GM19023 (cell line): Measurements from ENCODE around the gene DPEP3.

Experiments
- ATAC-seq: cut with Tn5 transposase; IDR thresholded peaks from one replicate; pipeline ENCODE4 v1.9.1; 2021; ENCODE audit warnings: mild to moderate bottlenecking, moderate library complexity; ENCODE audit not compliant: unreplicated experiment

Gene DPEP3

GRCh38 chr16:67967958-67968399 lies 12.3 kb downstream of the DPEP3 start:
- peak; percentile 25 for ATAC-seq

- ATAC-seq: no peak
Measured at GRCh38 chr16:67967183-67967957, 12.9 kb downstream of the DPEP3 start.

GRCh38 chr16:67966549-67967182 lies 13.6 kb downstream of the DPEP3 start:
- no peak for ATAC-seq

- no peak for ATAC-seq
Measured at GRCh38 chr16:67965668-67966548, 14.4 kb downstream of the DPEP3 start.

- no peak for ATAC-seq
Measured at GRCh38 chr16:67964477-67965131, 15.7 kb downstream of the DPEP3 start.

GRCh38 chr16:67963662-67964321 lies 16.5 kb downstream of the DPEP3 start:
- no peak for ATAC-seq

GRCh38 chr16:67963292-67963661 lies 17.0 kb downstream of the DPEP3 start:
- no peak for ATAC-seq

GRCh38 chr16:67962135-67962534 lies 18.2 kb downstream of the DPEP3 start:
- ATAC-seq: no peak

- no peak for ATAC-seq
Measured at GRCh38 chr16:67961551-67961957, 18.7 kb downstream of the DPEP3 start.

- ATAC-seq: no peak
Measured at GRCh38 chr16:67959536-67960329, 20.6 kb downstream of the DPEP3 start.

GRCh38 chr16:67957622-67958021 lies 22.7 kb downstream of the DPEP3 start:
- no peak for ATAC-seq

- no peak for ATAC-seq
Measured at GRCh38 chr16:67954421-67955196, 25.7 kb downstream of the DPEP3 start.

GRCh38 chr16:67953641-67954375 lies 26.5 kb downstream of the DPEP3 start:
- no peak for ATAC-seq

GRCh38 chr16:67951485-67951884 lies 28.8 kb downstream of the DPEP3 start:
- no peak for ATAC-seq

GRCh38 chr16:67950335-67950843 lies 29.9 kb downstream of the DPEP3 start:
- no peak for ATAC-seq

- ATAC-seq: no peak
Measured at GRCh38 chr16:67949645-67950044, 30.7 kb downstream of the DPEP3 start.

GRCh38 chr16:67948015-67948414 lies 32.3 kb downstream of the DPEP3 start:
- ATAC-seq: no peak

GRCh38 chr16:67946966-67947558 lies 33.2 kb downstream of the DPEP3 start:
- ATAC-seq: no peak
